HepG2 (cell line): ENCODE data around the gene TBL3. TPM values are rescaled to one million over a fixed set of nuclear protein-coding genes. Genes with fewer than 3 reads are reported as not detected.

Experiments used
- ATAC-seq: fragments of 200-7000 bp; cut with Tn5 transposase; 3 replicates; pipeline ENCODE4 v1.9.1; 2020; ENCODE audit warnings: mild to moderate bottlenecking, moderate library complexity
- BruUV-seq: library from RNA; stranded (reverse); fragments of 400-500 nt; replicated peaks from 2 replicates; lab custom pipeline; 2021; lab: Mats Ljungman, UMichigan
- CTCF ChIA-PET: fragments of 300-600 bp; formaldehyde crosslinking; extraction: SDS; loops from one replicate; lab custom pipeline; 2021; ENCODE audit warnings: low total read pairs, inconsistent platforms, low intra/inter-chr PET ratio; lab: Yijun Ruan, JAX
- POLR2A ChIA-PET: fragments of 350-600 bp; sonication (Branson Sonifier 250); formaldehyde crosslinking; loops from one replicate; lab custom pipeline; 2020; ENCODE audit warnings: antibody characterized with exemption, inconsistent platforms; lab: Yijun Ruan, JAX
- DNase-seq: peaks from one replicate; pipeline ENCODE4 v3.0.0-alpha.2; 2015; ENCODE audit warnings: low spot score
- FAIRE-seq: peaks from 3 replicates; lab custom pipeline; 2011; peaks lifted over from hg19 to GRCh38; lab: Jason Lieb, UNC
- H2AFZ ChIP-seq: one replicate; pipeline ENCODE4 v1.6.1; 2011; ENCODE audit warnings: low read length, inconsistent platforms
- H3K27ac ChIP-seq: fragments of 300-600 bp; 3 replicates; pipeline ENCODE4 v1.8.0; 2011; ENCODE audit warnings: mixed run types, mild to moderate bottlenecking, mixed read lengths, low read length, inconsistent platforms; ENCODE audit not compliant: insufficient read depth; ENCODE audit errors: extremely low read length
- H3K27me3 ChIP-seq, 2 experiments: fragments of 200-600 bp in 1 of 2; 2 replicates in 1 of 2; 3 replicates in 1 of 2; pipeline versions ENCODE4 v1.6.0 to v1.8.0; 2011; ENCODE audit warnings: low read length in 2 of 2, mild to moderate bottlenecking in 2 of 2, moderate library complexity in 2 of 2, inconsistent platforms in 1 of 2; ENCODE audit not compliant: insufficient read depth in 2 of 2, control insufficient read depth in 1 of 2
- H3K36me3 ChIP-seq, 2 experiments: fragments of 200-600 bp in 1 of 2; replicated peaks in 1 of 2; 2 replicates in 1 of 2; 3 replicates in 1 of 2; pipeline versions ENCODE4 v1.5.1 to v1.8.0; 2011; ENCODE audit warnings: low read length in 2 of 2, inconsistent platforms in 1 of 2; ENCODE audit not compliant: insufficient read depth in 2 of 2, control insufficient read depth in 1 of 2
- H3K4me1 ChIP-seq: 2 replicates; pipeline ENCODE4 v1.5.1; 2012; ENCODE audit warnings: low read length, inconsistent platforms; ENCODE audit not compliant: insufficient read depth
- H3K4me2 ChIP-seq: 2 replicates; pipeline ENCODE4 v1.6.0; 2011; ENCODE audit warnings: low read depth, low read length, inconsistent platforms
- H3K4me3 ChIP-seq, 3 experiments: fragments of 200-600 bp in 1 of 3; sonication (generic), shearing (Covaris generic) in 1 of 3; replicated peaks in 1 of 3; 2 replicates each; pipeline ENCODE4 v1.5.1; 2011 to 2016; ENCODE audit warnings: low read length in 3 of 3, inconsistent platforms in 2 of 3, low read depth in 2 of 3, mild to moderate bottlenecking in 2 of 3, control low read depth in 1 of 3, mixed read lengths in 1 of 3; ENCODE audit not compliant: insufficient read depth in 1 of 3
- H3K79me2 ChIP-seq: one replicate; pipeline ENCODE4 v1.6.1; 2011; ENCODE audit warnings: low read length, inconsistent platforms; ENCODE audit not compliant: insufficient read depth
- H3K9ac ChIP-seq: 2 replicates; pipeline ENCODE4 v1.6.0; 2011; ENCODE audit warnings: mild to moderate bottlenecking, low read depth, low read length, inconsistent platforms; ENCODE audit not compliant: insufficient read depth
- H3K9me3 ChIP-seq: 2 replicates; pipeline ENCODE4 v1.5.1; 2012; ENCODE audit warnings: mild to moderate bottlenecking, low read length
- H4K20me1 ChIP-seq: 2 replicates; pipeline ENCODE4 v1.6.0; 2011; ENCODE audit warnings: inconsistent platforms, mild to moderate bottlenecking, low read length, moderate library complexity; ENCODE audit not compliant: insufficient read depth
- CSRNP2 ChIP-seq: sonication (generic); formaldehyde crosslinking; conservative IDR thresholded peaks from 2 replicates; pipeline ENCODE4 v1.8.0; 2022; ENCODE audit warnings: low read depth, missing genetic modification reagents
- KMT2A ChIP-seq: sonication (generic); formaldehyde crosslinking; IDR thresholded peaks from 2 replicates; pipeline ENCODE4 v1.4.0; 2020; ENCODE audit warnings: missing genetic modification reagents
- LRRFIP1 ChIP-seq: sonication (generic); formaldehyde crosslinking; conservative IDR thresholded peaks from 2 replicates; pipeline ENCODE4 v1.4.0; 2020; ENCODE audit warnings: missing genetic modification reagents
- MEIS2 ChIP-seq: sonication (generic); formaldehyde crosslinking; IDR thresholded peaks from 2 replicates; pipeline ENCODE4 v1.9.0; 2021; ENCODE audit warnings: mild to moderate bottlenecking, missing genetic modification reagents
- ZBTB26 ChIP-seq: IDR thresholded peaks from 2 replicates; pipeline ENCODE4 v1.6.1; 2016; ENCODE audit warnings: missing compliant biosample characterization, missing genetic modification reagents, borderline replicate concordance
- ZKSCAN1 ChIP-seq: fragments of 150-350 bp; IDR thresholded peaks from 2 replicates; pipeline ENCODE4 v1.6.1; 2014; ENCODE audit warnings: low read length
- ZNF879 ChIP-seq: sonication (generic); formaldehyde crosslinking; IDR thresholded peaks from 2 replicates; pipeline ENCODE4 v1.8.1; 2023; ENCODE audit warnings: missing genetic modification reagents
- WGBS: methylation state at CpG from one replicate; pipeline ENCODE4 v1.1.6; 2017; ENCODE audit warnings: low lambda C conversion rate; 5-methylcytosine and 5-hydroxymethylcytosine counted together
- in situ Hi-C: cut with HindIII; loops from 2 replicates; pipeline ENCODE4 v1.10.0; 2017; ENCODE audit warnings: low pct_unique_long_range_greater_than_20kb; ENCODE audit not compliant: extremely low pct_ligation_motif_present
- intact Hi-C: fragments of 100-400 bp; cut with micrococcal nuclease; formaldehyde crosslinking; loops from one replicate; pipeline ENCODE4 v1.10.0; 2022; ENCODE audit not compliant: unreplicated experiment
- polyA plus RNA-seq, 8 experiments: library from polyadenylated mRNA; depleted of rRNA in 3 of 8; stranded (reverse) in 7 of 8; unstranded in 1 of 8; fragments of >200 nt; fragmentation: Illumina TruSeq in 4 of 8; extraction: Trizol in 4 of 8; gene quantifications; 2 replicates each; pipeline versions ENCODE4 v1.2.1 to v1.2.3, GENCODE V29; 2011 to 2016; ENCODE audit warnings: low read depth in 4 of 8, missing spikeins in 1 of 8, mixed read lengths in 1 of 8; ENCODE audit not compliant: insufficient read depth in 1 of 8
- total RNA-seq, 5 experiments: library from RNA; depleted of rRNA; stranded (reverse); fragments of >200 nt; fragmentation: Illumina TruSeq; extraction: Trizol; gene quantifications; 2 replicates each; pipeline ENCODE4 v1.2.3, GENCODE V29; 2016; ENCODE audit warnings: low read depth in 1 of 5

The TBL3 gene
- total and polyA plus RNA-seq, 2 of the 13 experiments (the other 11 are each of a cell fraction or from before 2014, with no cell fraction given), result 16.8 to 38.0 TPM

GRCh38 chr16:1983544-1984346, 11.9 kb downstream of the TBL3 start, which contains the start of gene GFER (continued):
- TF ChIP-seq MEIS2 (CRISPR knock-in tag) (peak; percentile 52; the same call in 1 of the 2 replicates), ZBTB26 (CRISPR knock-in tag) (no peak), ZNF879 (CRISPR knock-in tag) (no peak; the same call in 1 of the 2 replicates), CSRNP2 (no peak), ZKSCAN1 (no peak), KMT2A (CRISPR knock-in tag) (peak; percentile 5; the same call in 1 of the 2 replicates)

GRCh38 chr16:1984347-1985225, 12.7 kb downstream of the TBL3 start:
- Histone ChIP-seq H3K27me3 (peaks cover 0 to 4% of the 10 kb centered on the region in 2 experiments; a peak in 1 of 5 replicates), H3K36me3 (peaks cover 12 to 15% of the 10 kb centered on the region in 2 experiments; a peak in 4 of 5 replicates), H3K9me3 (no peaks in the 10 kb centered on the region), H4K20me1 (no peaks in the 10 kb centered on the region), H3K27ac (peak overlapping the region; percentile 97), H3K4me1 (peaks cover 62% of the 10 kb centered on the region), H3K9ac (peak overlapping the region; percentile 95), H2AFZ (no peak overlapping the region), H3K4me2 (peak overlapping the region; percentile 98), H3K79me2 (peaks cover 13% of the 10 kb centered on the region), H3K4me3 (peak overlapping the region; percentile 81 to 93 (median 84))
- peak; percentile 11 for ATAC-seq
- no peak for FAIRE-seq
- peak; percentile 39 for DNase-seq
- CTCF ChIA-PET, result interaction anchor here (1.2 kb wide), 1 partner anchor 20 kb away, joined by 4 read pairs; no protein-coding TSS in a partner anchor
- POLR2A ChIA-PET, result interaction anchor here (0.7 to 6.8 kb wide), 15 partner anchors 9 to 171 kb away, joined by 3 to 62 read pairs (median 6); partner anchors contain the start of genes MSRB1, RPS2, TBL3 and TRAF7
- in situ Hi-C loops, result no loop called here
- WGBS, result 0% methylated on average over 13 of the region's 58 CpGs
- intact Hi-C loops, result no loop called here
- BruUV-seq, result TSS peak; percentile 77
- no peak for TF ChIP-seq LRRFIP1 (CRISPR knock-in tag)
